Calu3 (cell line): ENCODE measurements around the gene PLPPR5. TPM values are rescaled to one million over a fixed set of nuclear protein-coding genes. Genes with fewer than 3 reads are reported as not detected.

Experiments used
- BruUV-seq: library from RNA; stranded (reverse); fragments of 400-500 nt; replicated peaks from 2 replicates; lab custom pipeline; 2021; lab: Mats Ljungman, UMichigan
- CTCF ChIA-PET: fragments of 300-600 bp; sonication (Branson Sonifier 250); formaldehyde crosslinking; loops from one replicate; lab custom pipeline; 2022; ENCODE audit warnings: antibody characterized with exemption; lab: Charles Lee
- DNase-seq: peaks from one replicate; pipeline ENCODE4 v3.0.0; 2022
- H3K27ac Mint-ChIP-seq: one replicate; pipeline ENCODE4 v1.8.0; 2022; ENCODE audit warnings: mixed read lengths; ENCODE audit not compliant: unreplicated experiment
- H3K27me3 Mint-ChIP-seq: one replicate; pipeline ENCODE4 v1.8.0; 2022; ENCODE audit warnings: mixed read lengths; ENCODE audit not compliant: unreplicated experiment
- H3K36me3 Mint-ChIP-seq: one replicate; pipeline ENCODE4 v1.8.0; 2022; ENCODE audit warnings: mild to moderate bottlenecking, moderate library complexity, mixed read lengths; ENCODE audit not compliant: insufficient read depth, unreplicated experiment
- H3K4me1 Mint-ChIP-seq: one replicate; pipeline ENCODE4 v1.8.0; 2022; ENCODE audit warnings: mild to moderate bottlenecking, low read depth, mixed read lengths; ENCODE audit not compliant: unreplicated experiment
- H3K4me3 Mint-ChIP-seq: one replicate; pipeline ENCODE4 v1.8.0; 2022; ENCODE audit warnings: mild to moderate bottlenecking, low read depth, moderate library complexity, mixed read lengths; ENCODE audit not compliant: unreplicated experiment
- H3K9me3 Mint-ChIP-seq: one replicate; pipeline ENCODE4 v1.8.0; 2022; ENCODE audit warnings: low read depth, mixed read lengths; ENCODE audit not compliant: unreplicated experiment
- intact Hi-C: fragments of 100-400 bp; cut with micrococcal nuclease; formaldehyde crosslinking; loops from one replicate; pipeline ENCODE4 v1.10.0; 2022; ENCODE audit not compliant: unreplicated experiment
- total RNA-seq: library from RNA; stranded (reverse); gene quantifications from 2 replicates; pipeline ENCODE4 v1.2.3, GENCODE V29; 2022
- TF ChIP-seq, protein P1 (sequence below): fragments of 200-600 bp; IDR thresholded peaks from one replicate; pipeline ENCODE4 v1.8.0; 2022; ENCODE audit warnings: antibody characterized with exemption; ENCODE audit not compliant: unreplicated experiment

PLPPR5 gene
- total RNA-seq, 1 experiment from 2014 or later = not detected

DNA sequence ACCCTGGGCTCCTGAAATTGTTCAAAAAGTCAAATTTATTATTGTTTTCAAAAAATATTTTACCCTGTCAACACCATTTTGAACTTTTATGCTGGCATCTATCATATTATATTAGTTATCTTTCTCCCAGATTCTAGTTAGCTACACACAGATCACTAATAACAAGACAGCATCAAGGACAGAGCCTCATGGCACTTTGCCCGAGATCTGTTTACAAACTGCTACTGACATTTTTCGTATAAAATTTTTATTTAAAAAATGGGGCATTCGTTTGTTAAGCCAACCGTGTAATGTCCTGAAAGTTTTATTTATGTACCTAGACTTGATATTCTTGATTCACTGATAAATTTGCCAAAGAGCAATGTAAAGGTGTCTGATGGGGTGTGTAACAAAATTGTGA is 78.1 kb downstream of the PLPPR5 start:
- TF ChIP-seq, protein P1, sequence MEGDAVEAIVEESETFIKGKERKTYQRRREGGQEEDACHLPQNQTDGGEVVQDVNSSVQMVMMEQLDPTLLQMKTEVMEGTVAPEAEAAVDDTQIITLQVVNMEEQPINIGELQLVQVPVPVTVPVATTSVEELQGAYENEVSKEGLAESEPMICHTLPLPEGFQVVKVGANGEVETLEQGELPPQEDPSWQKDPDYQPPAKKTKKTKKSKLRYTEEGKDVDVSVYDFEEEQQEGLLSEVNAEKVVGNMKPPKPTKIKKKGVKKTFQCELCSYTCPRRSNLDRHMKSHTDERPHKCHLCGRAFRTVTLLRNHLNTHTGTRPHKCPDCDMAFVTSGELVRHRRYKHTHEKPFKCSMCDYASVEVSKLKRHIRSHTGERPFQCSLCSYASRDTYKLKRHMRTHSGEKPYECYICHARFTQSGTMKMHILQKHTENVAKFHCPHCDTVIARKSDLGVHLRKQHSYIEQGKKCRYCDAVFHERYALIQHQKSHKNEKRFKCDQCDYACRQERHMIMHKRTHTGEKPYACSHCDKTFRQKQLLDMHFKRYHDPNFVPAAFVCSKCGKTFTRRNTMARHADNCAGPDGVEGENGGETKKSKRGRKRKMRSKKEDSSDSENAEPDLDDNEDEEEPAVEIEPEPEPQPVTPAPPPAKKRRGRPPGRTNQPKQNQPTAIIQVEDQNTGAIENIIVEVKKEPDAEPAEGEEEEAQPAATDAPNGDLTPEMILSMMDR = no peak
- H3K9me3 Mint-ChIP-seq = no peaks in the 10 kb centered on the region
- no peak overlapping the region for H3K27ac Mint-ChIP-seq
- no peaks in the 10 kb centered on the region for H3K36me3 Mint-ChIP-seq
- no TSS peak for BruUV-seq
- H3K27me3 Mint-ChIP-seq = no peaks in the 10 kb centered on the region
- H3K4me1 Mint-ChIP-seq = no peaks in the 10 kb centered on the region
- no peak for DNase-seq
- intact Hi-C loops = no loop called here
- CTCF ChIA-PET = no interaction called here
- H3K4me3 Mint-ChIP-seq = no peak overlapping the region

DNA sequence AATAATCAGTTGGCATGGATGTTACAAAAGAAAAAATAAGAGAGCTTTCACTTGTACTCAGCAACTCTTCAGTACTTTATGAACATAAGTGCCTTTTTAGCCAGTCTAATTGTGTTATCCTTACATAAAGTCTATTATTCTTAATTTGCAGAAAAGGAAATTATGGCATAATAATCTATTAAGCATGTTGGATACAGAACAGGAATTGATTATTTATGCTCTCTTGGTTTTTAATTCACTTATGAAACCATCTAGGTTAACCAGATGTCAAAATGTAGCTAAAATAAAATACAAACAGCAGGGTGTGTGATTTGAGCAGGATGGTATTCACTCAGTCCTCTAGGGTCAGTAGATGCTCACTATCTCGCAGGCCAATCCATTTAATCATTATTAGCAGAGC is 79.7 kb downstream of the PLPPR5 start:
- TF ChIP-seq, protein P1 = no peak
- Mint-ChIP-seq H3K4me1 (no peaks in the 10 kb centered on the region), H3K9me3 (no peaks in the 10 kb centered on the region), H3K36me3 (no peaks in the 10 kb centered on the region), H3K27me3 (no peaks in the 10 kb centered on the region), H3K4me3 (no peak overlapping the region), H3K27ac (no peak overlapping the region)
- CTCF ChIA-PET = no interaction called here
- no TSS peak for BruUV-seq
- no peak for DNase-seq
- intact Hi-C loops = no loop called here

DNA sequence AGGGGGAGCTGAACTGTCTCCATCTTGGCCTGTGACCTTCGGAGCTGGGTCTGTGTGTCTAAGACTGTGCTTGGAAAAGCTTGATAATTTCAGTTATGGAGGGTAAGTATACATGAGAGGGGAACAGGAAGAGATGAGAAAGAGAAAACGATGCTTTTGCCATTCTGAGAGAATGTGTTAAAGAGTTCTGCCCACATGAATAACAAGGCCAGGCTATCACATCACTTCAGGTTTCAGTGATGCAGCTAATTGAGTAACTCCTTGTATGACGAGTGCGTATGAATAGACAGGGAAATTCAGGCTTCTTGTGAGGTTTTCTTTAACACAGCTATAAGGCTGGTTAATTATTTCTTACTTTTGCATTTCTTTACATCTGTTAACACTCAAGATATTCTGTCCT is 81.0 kb downstream of the PLPPR5 start:
- intact Hi-C loops = no loop called here
- DNase-seq = no peak
- no peaks in the 10 kb centered on the region for H3K9me3 Mint-ChIP-seq
- H3K27me3 Mint-ChIP-seq = no peaks in the 10 kb centered on the region
- no TSS peak for BruUV-seq
- TF ChIP-seq, protein P1 = no peak
- H3K27ac Mint-ChIP-seq = no peak overlapping the region
- H3K4me1 Mint-ChIP-seq = no peaks in the 10 kb centered on the region
- H3K4me3 Mint-ChIP-seq = no peak overlapping the region
- CTCF ChIA-PET = no interaction called here
- H3K36me3 Mint-ChIP-seq = no peaks in the 10 kb centered on the region

DNA sequence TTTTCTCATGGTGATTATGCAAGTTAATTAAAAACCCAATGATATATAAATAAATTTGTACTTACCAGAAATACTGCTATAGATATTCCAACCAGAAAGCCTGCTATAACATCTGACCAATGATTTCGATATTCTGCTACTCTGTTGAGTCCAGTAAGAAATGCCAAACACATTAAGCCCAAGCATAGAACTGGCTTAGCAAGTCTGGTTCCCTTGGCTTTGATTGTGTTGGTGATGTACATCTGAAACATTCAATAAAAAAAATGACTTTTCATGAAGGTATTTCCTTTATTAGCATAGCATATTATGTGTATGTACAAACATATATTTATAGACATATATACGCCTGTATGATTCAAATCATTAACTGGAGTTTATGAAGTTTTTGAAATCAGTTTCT is 82.8 kb downstream of the PLPPR5 start:
- TF ChIP-seq, protein P1 = no peak
- peak; percentile 6 for DNase-seq
- CTCF ChIA-PET = no interaction called here
- no peaks in the 10 kb centered on the region for H3K4me1 Mint-ChIP-seq
- no peak overlapping the region for H3K4me3 Mint-ChIP-seq
- H3K27ac Mint-ChIP-seq = no peak overlapping the region
- intact Hi-C loops = no loop called here
- H3K36me3 Mint-ChIP-seq = no peaks in the 10 kb centered on the region
- BruUV-seq = no TSS peak
- no peaks in the 10 kb centered on the region for H3K9me3 Mint-ChIP-seq
- no peaks in the 10 kb centered on the region for H3K27me3 Mint-ChIP-seq
